GM12864 (cell line): ENCODE measurements around the gene B4GALNT4.
"Not testable (repeated sequence)": the region's sequence is repeated elsewhere in the genome, so short reads cannot be mapped to it uniquely, and the experiment has no call there.

Experiments
- DNase-seq: peaks from one replicate; pipeline ENCODE4 v3.0.0-alpha.2; 2011; ENCODE audit warnings: low read depth
- H3K4me3 ChIP-seq: 2 replicates; pipeline ENCODE4 v1.5.1; 2011; ENCODE audit warnings: mild to moderate bottlenecking, low read depth, low read length, control low read depth
- TF ChIP-seq, protein P1 (sequence below): IDR thresholded peaks from 2 replicates; pipeline ENCODE4 v1.5.1; 2011; ENCODE audit warnings: low read depth, mild to moderate bottlenecking, moderate library complexity, low read length, control low read depth, inconsistent platforms; ENCODE audit errors: missing control alignments

The B4GALNT4 gene

DNA sequence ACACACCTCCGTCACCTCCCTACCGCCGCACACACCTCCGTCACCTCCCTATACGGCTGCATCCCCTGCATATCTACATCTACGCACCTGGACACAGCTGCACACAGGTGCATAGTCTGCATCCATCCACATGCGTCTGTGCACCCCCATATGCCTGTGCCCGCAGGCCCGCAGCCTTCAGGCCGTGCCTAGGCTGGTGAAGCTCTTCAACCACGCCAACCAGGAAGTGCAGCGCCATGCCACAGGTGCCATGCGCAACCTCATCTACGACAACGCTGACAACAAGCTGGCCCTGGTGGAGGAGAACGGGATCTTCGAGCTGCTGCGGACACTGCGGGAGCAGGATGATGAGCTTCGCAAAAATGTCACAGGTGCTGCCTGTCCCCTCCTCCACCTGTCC is 29.5 kb downstream of the B4GALNT4 start:
- no peak overlapping the region for H3K4me3 ChIP-seq
- DNase-seq = no peak
- TF ChIP-seq, protein P1, sequence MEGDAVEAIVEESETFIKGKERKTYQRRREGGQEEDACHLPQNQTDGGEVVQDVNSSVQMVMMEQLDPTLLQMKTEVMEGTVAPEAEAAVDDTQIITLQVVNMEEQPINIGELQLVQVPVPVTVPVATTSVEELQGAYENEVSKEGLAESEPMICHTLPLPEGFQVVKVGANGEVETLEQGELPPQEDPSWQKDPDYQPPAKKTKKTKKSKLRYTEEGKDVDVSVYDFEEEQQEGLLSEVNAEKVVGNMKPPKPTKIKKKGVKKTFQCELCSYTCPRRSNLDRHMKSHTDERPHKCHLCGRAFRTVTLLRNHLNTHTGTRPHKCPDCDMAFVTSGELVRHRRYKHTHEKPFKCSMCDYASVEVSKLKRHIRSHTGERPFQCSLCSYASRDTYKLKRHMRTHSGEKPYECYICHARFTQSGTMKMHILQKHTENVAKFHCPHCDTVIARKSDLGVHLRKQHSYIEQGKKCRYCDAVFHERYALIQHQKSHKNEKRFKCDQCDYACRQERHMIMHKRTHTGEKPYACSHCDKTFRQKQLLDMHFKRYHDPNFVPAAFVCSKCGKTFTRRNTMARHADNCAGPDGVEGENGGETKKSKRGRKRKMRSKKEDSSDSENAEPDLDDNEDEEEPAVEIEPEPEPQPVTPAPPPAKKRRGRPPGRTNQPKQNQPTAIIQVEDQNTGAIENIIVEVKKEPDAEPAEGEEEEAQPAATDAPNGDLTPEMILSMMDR = no peak

GRCh38 chr11:399731-400211 is 30.5 kb downstream of the B4GALNT4 start:
- H3K4me3 ChIP-seq = no peak overlapping the region
- DNase-seq = no peak
- TF ChIP-seq, protein P1 = no peak

GRCh38 chr11:400241-400689 is 31.0 kb downstream of the B4GALNT4 start:
- H3K4me3 ChIP-seq = no peak overlapping the region
- DNase-seq = no peak
- TF ChIP-seq, protein P1 = no peak

DNA sequence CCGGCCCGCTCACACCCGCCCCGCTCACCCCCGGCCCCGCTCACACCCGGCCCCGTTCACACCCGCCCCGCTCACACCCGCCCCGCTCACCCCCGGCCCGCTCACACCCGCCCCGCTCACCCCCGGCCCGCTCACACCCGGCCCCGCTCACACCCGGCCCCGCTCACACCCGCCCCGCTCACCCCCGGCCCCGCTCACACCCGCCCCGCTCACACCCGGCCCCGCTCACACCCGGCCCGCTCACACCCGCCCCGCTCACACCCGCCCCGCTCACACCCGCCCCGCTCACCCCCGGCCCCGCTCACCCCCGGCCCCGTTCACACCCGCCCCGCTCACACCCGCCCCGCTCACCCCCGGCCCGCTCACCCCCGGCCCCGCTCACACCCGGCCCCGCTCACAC is 31.9 kb downstream of the B4GALNT4 start:
- DNase-seq, H3K4me3 ChIP-seq: not testable (repeated sequence)

DNA sequence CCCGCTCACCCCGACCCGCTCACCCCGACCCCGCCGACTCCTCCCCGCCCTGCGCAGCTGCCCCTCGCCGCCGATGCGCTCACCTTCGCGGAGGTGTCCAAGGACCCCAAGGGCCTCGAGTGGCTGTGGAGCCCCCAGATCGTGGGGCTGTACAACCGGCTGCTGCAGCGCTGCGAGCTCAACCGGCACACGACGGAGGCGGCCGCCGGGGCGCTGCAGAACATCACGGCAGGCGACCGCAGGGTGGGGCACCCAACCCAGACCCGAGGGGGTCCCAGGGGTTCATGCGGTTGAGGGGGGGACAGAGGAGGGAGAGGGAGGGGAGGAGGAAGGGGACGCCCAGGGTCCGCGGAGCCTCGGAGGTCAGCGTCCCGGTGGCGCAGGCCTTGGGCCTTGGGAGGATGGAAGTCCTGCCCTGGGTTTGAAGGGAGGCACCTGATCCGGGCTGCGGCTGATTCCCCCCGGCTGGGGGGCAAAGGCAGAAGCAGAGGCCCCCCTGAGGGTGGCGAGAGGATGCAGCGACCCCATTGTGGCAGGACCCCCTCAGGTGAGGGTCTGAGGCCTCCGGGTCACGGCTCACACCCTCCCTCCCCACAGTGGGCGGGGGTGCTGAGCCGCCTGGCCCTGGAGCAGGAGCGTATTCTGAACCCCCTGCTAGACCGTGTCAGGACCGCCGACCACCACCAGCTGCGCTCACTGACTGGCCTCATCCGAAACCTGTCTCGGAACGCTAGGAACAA is 33.9 kb downstream of the B4GALNT4 start:
- no peak overlapping the region for H3K4me3 ChIP-seq
- DNase-seq = no peak
- TF ChIP-seq, protein P1 = no peak

DNA sequence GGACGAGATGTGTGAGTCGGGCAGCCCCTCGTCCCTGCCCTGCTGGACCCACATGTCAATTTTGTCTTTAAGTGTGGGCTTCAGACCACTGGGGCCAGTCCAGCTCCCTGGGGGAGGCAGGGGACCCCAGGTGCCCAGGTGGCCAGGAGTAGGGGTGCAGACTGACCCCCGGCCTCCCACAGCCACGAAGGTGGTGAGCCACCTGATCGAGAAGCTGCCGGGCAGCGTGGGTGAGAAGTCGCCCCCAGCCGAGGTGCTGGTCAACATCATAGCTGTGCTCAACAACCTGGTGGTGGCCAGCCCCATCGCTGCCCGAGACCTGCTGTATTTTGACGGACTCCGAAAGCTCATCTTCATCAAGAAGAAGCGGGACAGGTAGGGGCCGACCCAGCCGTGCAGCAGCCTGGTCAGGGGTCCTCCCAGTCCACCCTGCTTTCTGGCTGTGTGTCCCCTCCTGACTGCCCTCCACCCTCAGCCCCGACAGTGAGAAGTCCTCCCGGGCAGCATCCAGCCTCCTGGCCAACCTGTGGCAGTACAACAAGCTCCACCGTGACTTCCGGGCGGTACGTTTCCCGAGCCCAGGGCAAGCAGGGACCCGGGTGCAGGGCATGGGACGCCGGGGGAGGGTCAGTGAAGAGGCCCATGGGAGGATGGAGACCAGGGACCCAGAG is 34.6 kb downstream of the B4GALNT4 start:
- no peak for DNase-seq
- TF ChIP-seq, protein P1 = no peak
- H3K4me3 ChIP-seq = no peak overlapping the region

DNA sequence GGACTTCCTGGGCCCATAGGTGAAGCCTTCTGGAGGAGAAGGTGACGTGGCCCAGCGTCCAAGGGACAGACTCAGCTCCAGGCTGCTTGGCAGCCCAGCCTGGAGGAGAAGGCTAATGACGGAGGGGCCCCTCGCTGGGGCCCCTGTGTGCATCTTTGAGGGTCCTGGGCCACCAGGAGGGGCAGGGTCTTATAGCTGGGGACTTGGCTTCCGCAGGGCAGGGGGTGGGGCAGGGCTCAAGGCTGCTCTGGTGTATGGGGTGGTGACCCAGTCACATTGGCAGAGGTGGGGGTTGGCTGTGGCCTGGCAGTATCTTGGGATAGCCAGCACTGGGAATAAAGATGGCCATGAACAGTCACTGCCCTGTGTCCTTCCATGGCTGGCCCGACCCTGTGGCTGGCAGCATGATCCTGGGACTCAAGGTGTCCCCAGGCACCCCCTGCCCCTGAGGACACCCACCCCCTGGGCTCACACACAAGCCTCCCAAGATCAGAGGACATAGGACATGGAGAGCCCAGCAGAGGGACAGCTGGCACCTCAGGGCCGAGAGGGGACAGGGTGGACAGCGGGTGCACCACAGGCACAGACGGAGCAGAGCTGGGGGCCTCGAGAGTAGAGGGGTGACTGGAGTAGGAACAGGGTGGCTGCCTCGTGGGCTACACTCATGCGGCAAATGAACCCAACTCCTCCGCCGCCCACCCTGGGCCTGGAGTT is 35.4 kb downstream of the B4GALNT4 start:
- H3K4me3 ChIP-seq = no peak overlapping the region
- no peak for DNase-seq
- TF ChIP-seq, protein P1 = no peak
